OCI-LY7 (cell line): ENCODE results near the gene CENPP. TPM values are rescaled to one million over a fixed set of nuclear protein-coding genes. Genes with fewer than 3 reads are reported as not detected.

Experiments used
- BruUV-seq: library from RNA; stranded (reverse); fragments of 400-500 nt; replicated peaks from 2 replicates; lab custom pipeline; 2021; lab: Mats Ljungman, UMichigan
- CTCF ChIA-PET: fragments of 300-600 bp; sonication (Branson Sonifier 250); formaldehyde crosslinking; loops from one replicate; lab custom pipeline; 2022; ENCODE audit warnings: antibody characterized with exemption; ENCODE audit not compliant: unreplicated experiment; lab: Charles Lee
- POLR2A ChIA-PET: fragments of 300-600 bp; sonication (Branson Sonifier 250); formaldehyde crosslinking; loops from one replicate; lab custom pipeline; 2022; ENCODE audit warnings: antibody characterized with exemption; lab: Charles Lee
- DNase-seq: peaks from one replicate; pipeline ENCODE4 v3.0.0-alpha.2; 2015; ENCODE audit warnings: low spot score
- H2AFZ ChIP-seq: fragments of 200-600 bp; sonication (generic), shearing (Covaris generic); 2 replicates; pipeline ENCODE4 v1.6.1; 2014; ENCODE audit warnings: mild to moderate bottlenecking, antibody characterized with exemption, low read length, moderate library complexity
- H3K27ac ChIP-seq: fragments of 200-600 bp; sonication (generic); 2 replicates; pipeline ENCODE4 v1.5.1; 2014; ENCODE audit warnings: mixed run types, low read depth, mild to moderate bottlenecking, moderate library complexity, low read length, inconsistent platforms; ENCODE audit not compliant: poor library complexity, severe bottlenecking
- H3K36me3 ChIP-seq: fragments of 200-600 bp; sonication (generic); 2 replicates; pipeline ENCODE4 v1.6.1; 2014; ENCODE audit warnings: mild to moderate bottlenecking, antibody characterized with exemption, low read length, moderate library complexity, mixed read lengths; ENCODE audit not compliant: insufficient read depth
- H3K4me1 ChIP-seq: fragments of 200-600 bp; sonication (generic); 2 replicates; pipeline ENCODE4 v1.5.1; 2014; ENCODE audit warnings: mild to moderate bottlenecking, low read length; ENCODE audit not compliant: insufficient read depth, poor library complexity, severe bottlenecking
- H3K4me2 ChIP-seq: fragments of 200-600 bp; sonication (generic); 2 replicates; pipeline ENCODE4 v1.6.1; 2014; ENCODE audit warnings: mild to moderate bottlenecking, low read length
- H3K4me3 ChIP-seq: fragments of 200-600 bp; sonication (generic); 2 replicates; pipeline ENCODE4 v1.5.1; 2014; ENCODE audit warnings: mild to moderate bottlenecking, low read depth, low read length; ENCODE audit not compliant: poor library complexity, severe bottlenecking
- H3K79me2 ChIP-seq: fragments of 200-600 bp; sonication (generic); 2 replicates; pipeline ENCODE4 v1.6.1; 2016; ENCODE audit warnings: low read depth, mild to moderate bottlenecking, low read length, moderate library complexity, mixed read lengths; ENCODE audit not compliant: insufficient read depth
- H3K9me2 ChIP-seq: fragments of 200-600 bp; sonication (generic); 2 replicates; pipeline ENCODE4 v1.6.1; 2016; ENCODE audit warnings: mild to moderate bottlenecking, low read length, mixed read lengths; ENCODE audit not compliant: insufficient read depth
- H3K9me3 ChIP-seq: fragments of 200-600 bp; sonication (generic); 2 replicates; pipeline ENCODE4 v1.6.1; 2014; ENCODE audit warnings: mild to moderate bottlenecking, mixed run types, low read length, mixed read lengths
- H4K20me1 ChIP-seq: fragments of 200-600 bp; sonication (generic); 2 replicates; pipeline ENCODE4 v1.6.1; 2014; ENCODE audit warnings: mild to moderate bottlenecking, antibody characterized with exemption, low read length, moderate library complexity, mixed read lengths; ENCODE audit not compliant: insufficient read depth
- EZH2phosphoT487 ChIP-seq: fragments of 200-600 bp; sonication (generic); IDR thresholded peaks from 2 replicates; pipeline ENCODE4 v1.6.1; 2018; ENCODE audit warnings: low read depth, borderline replicate concordance, mild to moderate bottlenecking, mixed run types, antibody characterized with exemption, low read length, moderate library complexity, mixed read lengths
- intact Hi-C: fragments of 100-400 bp; cut with micrococcal nuclease; formaldehyde crosslinking; loops from one replicate; pipeline ENCODE4 v1.10.0; 2022; ENCODE audit not compliant: unreplicated experiment
- total RNA-seq, 2 experiments: library from RNA; depleted of rRNA in 1 of 2; stranded (reverse); fragments of >200 nt in 1 of 2; shearing (Covaris generic) in 1 of 2; gene quantifications; 2 replicates each; pipeline ENCODE4 v1.2.3, GENCODE V29; 2014 to 2022
- TF ChIP-seq, protein P1 (sequence below): fragments of 200-600 bp; sonication (generic); conservative IDR thresholded peaks from 2 replicates; pipeline ENCODE4 v1.5.1; 2014; ENCODE audit warnings: mild to moderate bottlenecking, antibody characterized with exemption, low read length, moderate library complexity, mixed read lengths

CENPP gene
- total RNA-seq, 2 experiments from 2014 or later, result 25.4 to 30.9 TPM

- H3K9me3 ChIP-seq, result peaks cover 10% of the 10 kb centered on the region; the same call in 1 of the 2 replicates
- no peak for TF ChIP-seq EZH2phosphoT487
- TF ChIP-seq, protein P1, sequence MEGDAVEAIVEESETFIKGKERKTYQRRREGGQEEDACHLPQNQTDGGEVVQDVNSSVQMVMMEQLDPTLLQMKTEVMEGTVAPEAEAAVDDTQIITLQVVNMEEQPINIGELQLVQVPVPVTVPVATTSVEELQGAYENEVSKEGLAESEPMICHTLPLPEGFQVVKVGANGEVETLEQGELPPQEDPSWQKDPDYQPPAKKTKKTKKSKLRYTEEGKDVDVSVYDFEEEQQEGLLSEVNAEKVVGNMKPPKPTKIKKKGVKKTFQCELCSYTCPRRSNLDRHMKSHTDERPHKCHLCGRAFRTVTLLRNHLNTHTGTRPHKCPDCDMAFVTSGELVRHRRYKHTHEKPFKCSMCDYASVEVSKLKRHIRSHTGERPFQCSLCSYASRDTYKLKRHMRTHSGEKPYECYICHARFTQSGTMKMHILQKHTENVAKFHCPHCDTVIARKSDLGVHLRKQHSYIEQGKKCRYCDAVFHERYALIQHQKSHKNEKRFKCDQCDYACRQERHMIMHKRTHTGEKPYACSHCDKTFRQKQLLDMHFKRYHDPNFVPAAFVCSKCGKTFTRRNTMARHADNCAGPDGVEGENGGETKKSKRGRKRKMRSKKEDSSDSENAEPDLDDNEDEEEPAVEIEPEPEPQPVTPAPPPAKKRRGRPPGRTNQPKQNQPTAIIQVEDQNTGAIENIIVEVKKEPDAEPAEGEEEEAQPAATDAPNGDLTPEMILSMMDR, result no peak
- H3K4me3 ChIP-seq, result no peak overlapping the region
- H3K4me1 ChIP-seq, result no peaks in the 10 kb centered on the region
- no peaks in the 10 kb centered on the region for H3K9me2 ChIP-seq
- H4K20me1 ChIP-seq, result no peaks in the 10 kb centered on the region
- ChIA-PET POLR2A (interaction anchor here (0.5 kb wide), 1 partner anchor 332 kb away, joined by 5 read pairs; no protein-coding TSS in a partner anchor), CTCF (no interaction called here)
- no TSS peak for BruUV-seq
- intact Hi-C loops, result no loop called here
- DNase-seq, result peak; percentile 4
- no peaks in the 10 kb centered on the region for H3K79me2 ChIP-seq
- peaks cover 20% of the 10 kb centered on the region; the same call in 1 of the 2 replicates for H3K36me3 ChIP-seq
- H3K27ac ChIP-seq, result no peak overlapping the region
- H2AFZ ChIP-seq, result no peak overlapping the region
- no peak overlapping the region for H3K4me2 ChIP-seq
Observed at GRCh38 chr9:92373167-92373566, 47.4 kb downstream of the CENPP start.

DNA sequence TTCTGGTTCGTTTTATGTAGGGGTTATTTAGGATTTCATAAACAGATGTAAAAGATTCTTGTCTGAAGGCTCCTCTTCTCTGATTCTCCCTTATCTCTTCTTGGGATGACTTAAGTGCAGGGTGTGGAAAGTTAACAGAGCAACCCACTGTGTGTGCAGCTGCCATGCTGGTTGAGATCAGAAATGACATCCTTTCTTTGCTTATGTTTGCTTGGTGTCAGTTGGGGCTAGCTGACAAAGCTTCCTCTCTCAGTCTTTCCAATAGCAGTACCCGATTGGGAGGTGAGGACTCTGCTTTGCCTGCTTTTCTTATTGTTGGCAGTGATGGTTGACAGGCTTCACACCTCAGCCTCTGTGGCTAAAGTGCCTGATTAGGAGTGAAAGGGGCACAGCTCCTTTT is 52.1 kb downstream of the CENPP start:
- ChIA-PET POLR2A (interaction anchor here (1.6 kb wide), 1 partner anchor 9 kb away, joined by 6 read pairs; no protein-coding TSS in a partner anchor), CTCF (no interaction called here)
- Histone ChIP-seq H3K4me3 (no peak overlapping the region), H3K9me2 (no peaks in the 10 kb centered on the region), H2AFZ (no peak overlapping the region), H4K20me1 (no peaks in the 10 kb centered on the region), H3K4me2 (no peak overlapping the region), H3K79me2 (no peaks in the 10 kb centered on the region), H3K27ac (no peak overlapping the region), H3K9me3 (peaks cover 2% of the 10 kb centered on the region; the same call in 1 of the 2 replicates), H3K4me1 (no peaks in the 10 kb centered on the region), H3K36me3 (peaks cover 32% of the 10 kb centered on the region)
- TF ChIP-seq, protein P1, result no peak
- no peak for TF ChIP-seq EZH2phosphoT487
- peak; percentile 3 for DNase-seq
- BruUV-seq, result no TSS peak
- intact Hi-C loops, result no loop called here

GRCh38 chr9:92378865-92379560 is 53.3 kb downstream of the CENPP start:
- Histone ChIP-seq H3K4me2 (no peak overlapping the region), H3K9me3 (no peaks in the 10 kb centered on the region), H3K4me1 (no peaks in the 10 kb centered on the region), H3K79me2 (no peaks in the 10 kb centered on the region), H2AFZ (no peak overlapping the region), H3K27ac (no peak overlapping the region), H4K20me1 (no peaks in the 10 kb centered on the region), H3K4me3 (no peak overlapping the region), H3K36me3 (peaks cover 28% of the 10 kb centered on the region), H3K9me2 (no peaks in the 10 kb centered on the region)
- ChIA-PET CTCF (no interaction called here), POLR2A (interaction anchor here (0.5 to 0.6 kb wide), 2 partner anchors 42 to 1258 kb away, joined by 3 to 4 read pairs; no protein-coding TSS in a partner anchor)
- intact Hi-C loops, result no loop called here
- no peak for TF ChIP-seq EZH2phosphoT487
- TF ChIP-seq, protein P1, result no peak
- DNase-seq, result no peak
- no TSS peak for BruUV-seq
